COLO668 (cell line): Measurements from ENCODE around the gene FARS2.

ENCODE experiments used
- DNase-seq: peaks from one replicate; lab custom pipeline; 2025; ENCODE audit not compliant: unreplicated experiment; lab: John Stamatoyannopoulos, UW

The FARS2 gene

DNA sequence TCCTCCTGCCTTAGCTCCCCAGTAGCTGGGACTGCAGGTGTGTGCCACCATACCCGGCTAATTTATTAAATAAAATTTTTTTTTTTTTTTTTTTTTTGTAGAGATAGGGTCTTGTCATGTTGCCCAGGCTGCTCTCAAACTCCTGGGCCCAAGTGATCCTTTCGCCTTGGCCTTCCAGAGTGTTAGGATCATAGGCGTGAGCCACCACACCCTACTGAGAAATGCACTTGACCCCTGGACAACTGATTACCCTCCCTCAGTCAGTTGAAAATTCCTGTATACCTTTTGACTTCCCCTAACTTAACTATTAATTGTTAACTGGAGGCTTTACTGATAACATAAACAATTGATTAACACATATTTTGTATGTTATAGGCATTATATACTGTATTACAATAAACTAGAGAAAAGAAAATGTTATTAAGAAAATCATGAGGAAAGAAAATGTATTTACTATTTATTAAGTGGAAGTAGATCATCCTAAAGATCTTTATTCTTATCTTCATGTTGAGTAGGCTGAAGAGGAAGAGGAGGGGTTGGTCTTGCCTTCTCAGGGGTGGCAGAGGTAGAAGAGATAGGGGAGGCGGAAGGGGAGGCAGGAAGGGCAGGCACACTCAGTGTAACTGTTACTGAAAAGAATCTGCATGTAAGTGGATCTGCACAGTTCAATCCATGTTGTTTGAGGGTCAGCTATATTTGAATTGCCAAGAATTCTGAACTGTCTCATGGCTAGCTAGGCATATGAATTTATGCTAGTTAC is 104.3 kb downstream of the FARS2 start:
- no peak for DNase-seq

DNA sequence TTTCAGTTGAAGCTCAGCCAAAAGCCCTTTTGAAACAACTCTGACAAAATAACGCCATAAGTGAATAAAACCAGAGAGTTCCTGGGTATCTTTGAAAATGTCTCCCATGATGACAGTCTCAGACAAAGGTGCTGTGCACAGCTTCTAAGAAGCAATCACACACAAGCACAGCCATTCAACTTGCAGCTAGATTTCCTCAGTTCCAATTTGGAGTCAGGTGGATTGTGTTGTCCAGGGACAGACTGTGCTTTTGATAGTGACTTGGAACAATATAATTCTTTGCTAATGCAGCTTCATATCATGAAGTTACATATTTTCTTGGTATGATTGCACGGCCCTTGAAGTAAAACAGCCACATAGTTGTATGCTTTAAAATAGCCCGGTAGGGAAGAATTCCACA is 105.6 kb downstream of the FARS2 start:
- no peak for DNase-seq

DNA sequence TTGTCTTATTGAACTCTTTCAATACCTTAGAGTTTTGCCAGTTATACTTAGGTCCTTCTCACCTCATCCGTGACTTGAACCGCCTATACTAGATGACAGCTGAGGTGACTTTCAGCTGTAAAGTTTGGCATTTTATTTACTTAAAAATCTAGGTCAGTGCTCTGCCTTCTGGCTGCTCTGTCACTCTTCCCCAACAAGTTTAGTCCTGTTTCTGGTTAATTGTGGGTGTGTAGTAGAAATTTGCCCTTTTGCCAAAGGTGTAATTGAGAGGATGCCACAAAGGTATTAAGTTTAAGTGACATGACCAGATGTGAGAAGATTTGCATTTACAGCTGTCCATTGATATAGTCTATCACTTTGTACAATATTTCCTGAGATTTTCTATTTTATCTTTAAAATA is 106.2 kb downstream of the FARS2 start:
- no peak for DNase-seq

DNA sequence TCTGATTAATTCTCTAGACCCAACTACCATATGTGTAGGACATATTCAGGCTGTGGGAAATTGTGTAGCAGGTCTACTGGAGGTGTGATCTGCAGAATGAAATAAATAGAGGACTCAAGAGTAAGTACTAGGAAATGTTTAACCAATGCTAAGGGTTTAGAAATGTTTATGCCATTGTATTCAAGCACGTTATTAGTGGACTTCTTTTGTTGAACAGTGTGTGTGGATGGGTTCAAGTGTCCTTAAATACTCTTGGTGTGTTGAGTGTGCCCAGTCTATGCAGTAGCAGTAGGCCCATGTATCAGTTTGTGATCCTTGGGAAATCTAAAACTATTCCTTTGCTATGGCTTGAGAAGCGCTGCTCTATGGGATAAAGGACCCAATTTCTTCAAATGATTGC is 112.1 kb downstream of the FARS2 start:
- DNase-seq: no peak

DNA sequence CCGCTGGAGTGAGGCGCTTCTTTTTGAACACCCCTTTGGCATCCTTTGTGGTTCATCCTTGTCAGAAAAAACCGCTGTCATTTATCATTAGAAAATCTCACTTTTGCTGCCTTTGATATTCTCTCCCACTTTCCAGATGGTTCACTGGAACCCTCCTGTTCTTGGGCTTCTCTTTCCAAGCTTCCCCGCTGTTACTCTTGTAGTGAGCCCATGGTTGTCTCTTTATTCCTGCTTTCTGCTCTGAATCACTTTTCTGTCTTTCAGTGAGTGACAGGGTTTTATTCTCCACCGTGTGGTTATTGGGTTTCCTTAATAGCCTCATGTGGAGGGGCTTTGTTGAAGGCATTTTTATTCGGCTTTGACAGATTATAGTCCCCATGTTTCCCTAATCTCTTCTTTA is 117.0 kb downstream of the FARS2 start:
- DNase-seq: no peak

DNA sequence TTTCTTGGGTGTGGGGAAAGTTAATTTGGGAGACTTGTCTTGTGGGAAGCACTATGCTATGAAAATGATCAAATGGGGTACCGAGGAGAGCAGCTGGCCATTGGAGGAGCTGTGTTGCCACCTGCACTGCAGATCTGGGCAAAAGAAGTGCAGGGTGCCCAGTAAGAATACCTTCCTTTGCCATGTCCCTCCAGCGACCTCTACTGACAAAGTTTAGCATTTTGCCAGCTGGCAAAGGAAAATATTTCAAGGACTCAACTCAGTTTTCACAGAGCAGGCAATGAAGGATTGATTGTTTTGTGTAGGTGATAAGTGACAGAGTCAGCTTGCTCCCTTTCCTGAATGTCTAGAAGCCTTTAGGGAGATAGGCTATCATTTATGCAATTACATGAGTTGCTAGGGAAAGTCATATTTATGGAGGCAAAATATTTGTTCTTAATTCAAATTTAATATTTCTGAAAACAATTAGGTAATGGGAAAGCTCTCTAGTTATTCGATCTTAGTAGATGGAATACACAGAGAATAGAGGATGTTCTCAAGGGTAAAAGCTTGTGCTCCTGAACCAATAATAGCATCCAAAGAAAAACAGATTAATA is 118.4 kb downstream of the FARS2 start:
- peak; percentile 36 for DNase-seq

DNA sequence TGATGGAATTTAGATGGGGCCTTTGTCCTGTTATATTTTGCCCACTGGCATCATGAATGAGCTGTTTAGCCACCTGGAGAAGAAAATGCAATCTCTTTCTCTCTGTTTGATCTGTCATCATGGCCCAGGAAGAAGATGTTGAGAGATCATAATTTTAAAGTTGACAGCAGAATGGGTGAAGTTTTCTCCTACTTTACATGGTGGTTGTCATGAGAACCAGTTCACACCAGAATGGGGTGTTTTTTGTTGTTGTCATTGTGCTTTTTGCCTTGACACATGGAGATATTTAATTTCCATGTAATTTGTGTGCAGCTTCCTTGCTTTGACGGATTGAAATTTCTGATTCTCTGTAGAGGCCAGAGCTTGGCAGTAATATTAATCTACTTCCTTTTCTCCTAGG is 122.5 kb downstream of the FARS2 start:
- no peak for DNase-seq

DNA sequence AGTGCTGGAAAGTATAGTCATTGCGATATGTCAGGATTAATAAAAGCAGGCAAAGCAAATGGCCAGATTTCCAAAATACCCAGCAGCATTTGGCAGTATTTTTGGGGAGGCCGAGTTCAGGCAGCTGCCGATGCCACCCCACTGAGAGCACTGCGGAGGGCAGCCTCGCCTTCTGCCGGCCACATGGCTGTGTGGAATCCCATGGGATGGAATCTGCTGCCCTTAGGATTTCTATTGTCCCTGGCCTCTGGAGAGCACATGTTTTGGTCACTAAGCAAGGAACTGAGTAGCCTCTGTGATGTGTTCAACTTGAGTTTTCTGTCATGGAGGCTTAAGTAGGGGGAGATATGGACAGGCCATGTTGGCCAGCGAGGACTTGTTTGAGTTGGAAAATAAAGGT is 123.0 kb downstream of the FARS2 start:
- DNase-seq: no peak

DNA sequence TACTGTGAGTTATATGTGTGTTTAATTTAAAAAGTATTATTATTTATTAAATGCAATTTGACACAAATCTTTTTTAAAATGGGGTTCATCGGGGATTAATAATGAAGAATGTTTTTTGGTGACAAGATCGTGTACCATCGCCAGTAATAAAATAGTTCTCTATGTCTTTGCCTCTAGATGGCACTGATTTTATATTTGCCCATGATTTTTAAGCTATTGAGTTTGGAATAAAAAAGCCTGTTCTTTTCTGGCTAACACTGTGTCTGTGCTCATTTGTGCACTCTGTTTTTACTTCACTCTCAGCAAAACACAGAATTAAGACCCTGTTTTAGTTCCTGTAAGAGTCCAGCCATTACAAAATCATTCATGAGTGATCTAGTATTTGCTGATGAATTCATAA is 127.0 kb downstream of the FARS2 start:
- DNase-seq: no peak

DNA sequence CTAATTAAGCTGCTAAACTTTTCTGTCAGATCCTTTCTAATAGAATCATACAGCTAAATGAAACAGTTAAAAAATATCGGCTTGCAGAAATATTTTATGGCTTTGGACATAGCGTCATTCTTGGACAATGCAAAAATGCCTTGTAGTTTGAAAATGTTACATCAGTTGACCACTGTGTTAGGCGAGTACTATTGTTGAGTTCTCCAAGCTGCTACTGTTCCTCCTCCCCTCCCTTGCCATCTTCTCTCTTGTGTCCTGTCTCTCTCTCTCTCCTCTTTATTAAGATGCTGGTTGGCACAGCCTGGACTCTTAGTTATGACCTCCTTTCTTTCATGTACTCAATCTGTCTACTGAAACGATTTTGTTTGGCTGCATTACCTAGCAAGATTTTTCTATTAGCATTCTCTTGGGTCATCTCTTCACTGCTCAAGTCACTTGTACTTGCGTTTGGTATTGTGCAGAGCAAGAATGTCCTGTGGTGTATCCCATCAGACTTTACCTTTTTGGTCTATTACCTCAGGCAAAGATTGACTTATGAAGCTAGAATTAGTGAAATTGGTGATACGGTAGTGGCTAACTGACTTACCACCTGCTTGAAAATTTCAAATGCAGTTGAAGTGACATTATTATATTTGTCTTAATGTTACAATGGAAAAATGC is 127.9 kb downstream of the FARS2 start:
- DNase-seq: no peak

DNA sequence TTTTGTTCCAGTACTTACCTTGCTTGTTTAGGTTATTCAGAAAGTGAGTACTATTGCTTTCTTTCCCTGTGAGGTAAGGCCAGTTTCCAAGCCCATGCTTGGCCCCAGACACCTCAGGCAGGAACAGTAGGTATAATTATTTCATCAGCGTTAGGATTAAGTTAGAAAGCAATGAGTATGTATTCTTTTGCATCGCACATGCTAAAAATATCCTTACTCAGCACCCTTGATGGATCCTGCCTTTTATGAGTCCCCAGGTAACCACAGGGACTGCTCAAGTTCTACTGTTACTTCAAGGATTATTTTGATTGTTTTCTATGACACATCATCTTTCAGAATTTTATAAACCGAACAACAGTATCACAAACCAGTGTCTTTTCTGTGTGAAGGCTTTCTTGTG is 128.9 kb downstream of the FARS2 start:
- no peak for DNase-seq

DNA sequence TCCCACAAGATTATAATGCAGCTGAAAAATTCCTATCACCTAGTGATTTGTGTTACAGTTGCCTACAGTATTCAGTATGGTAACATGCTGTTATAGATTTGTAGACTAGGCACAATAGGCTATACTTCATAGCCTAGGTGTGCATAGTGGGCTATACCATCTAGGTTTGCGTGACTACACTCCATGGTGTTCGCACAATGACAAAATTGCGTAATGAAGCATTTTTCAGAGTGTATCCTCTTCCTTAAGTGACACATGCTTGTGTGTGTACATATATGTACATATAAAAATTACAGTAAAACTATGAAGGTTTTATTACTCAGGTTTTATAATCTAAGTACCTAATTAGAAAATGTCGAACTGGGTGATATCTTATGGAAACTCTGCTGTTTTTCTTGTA is 133.0 kb downstream of the FARS2 start:
- DNase-seq: no peak

DNA sequence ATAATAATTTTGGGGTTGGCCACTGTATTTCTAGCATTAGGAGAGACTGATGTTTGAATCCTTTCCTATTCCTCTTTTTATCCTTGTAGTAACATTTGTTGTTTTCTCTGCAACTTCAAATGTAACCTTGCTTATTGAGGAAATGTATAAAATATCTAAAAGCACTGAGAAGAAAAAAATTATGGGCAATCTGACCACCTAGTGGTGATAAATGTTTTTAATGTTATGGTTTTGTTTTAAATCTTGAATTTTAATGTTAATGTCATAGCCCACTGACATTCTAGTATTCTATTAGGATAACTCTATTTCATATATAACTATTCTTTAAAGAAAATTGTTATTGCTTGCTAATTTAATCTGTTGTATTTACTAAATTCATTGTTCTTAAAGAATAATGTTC is 134.4 kb downstream of the FARS2 start:
- no peak for DNase-seq

DNA sequence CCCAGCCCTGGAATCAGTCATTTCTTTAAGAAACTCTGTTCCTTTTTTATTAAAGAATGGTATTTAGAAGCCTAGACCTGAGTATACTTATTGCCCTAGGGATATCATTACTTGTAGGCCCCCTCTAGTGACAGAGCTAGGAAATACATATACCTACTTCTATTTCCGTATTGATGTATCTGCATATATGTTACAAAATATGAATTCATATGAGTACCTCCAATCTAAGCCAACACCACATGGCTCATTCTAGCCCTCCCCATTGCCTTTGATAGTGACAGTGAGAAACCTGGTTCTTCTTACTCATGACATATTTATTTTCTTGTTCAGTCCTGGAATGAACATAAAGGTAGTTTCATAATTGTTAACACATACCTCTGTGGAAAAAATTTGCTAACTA is 137.2 kb downstream of the FARS2 start:
- no peak for DNase-seq

DNA sequence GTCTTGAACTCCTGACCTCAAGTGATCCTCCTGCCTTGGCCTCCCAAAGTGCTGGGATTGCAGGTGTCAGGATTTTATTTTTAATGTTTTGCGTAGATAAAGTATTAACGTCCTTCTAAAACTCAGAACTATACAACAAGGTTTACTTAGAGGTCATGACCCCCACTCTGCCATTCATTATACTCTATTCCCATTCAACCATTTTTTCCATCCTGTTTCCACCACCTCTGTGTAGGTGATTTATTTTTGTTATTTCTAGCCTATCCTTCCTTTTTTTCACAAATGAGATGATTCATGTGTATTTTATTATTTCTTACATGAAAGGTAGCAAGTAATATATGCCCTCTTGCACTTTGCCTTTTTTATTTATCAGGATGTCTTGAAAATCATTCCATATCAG is 138.1 kb downstream of the FARS2 start:
- DNase-seq: no peak

DNA sequence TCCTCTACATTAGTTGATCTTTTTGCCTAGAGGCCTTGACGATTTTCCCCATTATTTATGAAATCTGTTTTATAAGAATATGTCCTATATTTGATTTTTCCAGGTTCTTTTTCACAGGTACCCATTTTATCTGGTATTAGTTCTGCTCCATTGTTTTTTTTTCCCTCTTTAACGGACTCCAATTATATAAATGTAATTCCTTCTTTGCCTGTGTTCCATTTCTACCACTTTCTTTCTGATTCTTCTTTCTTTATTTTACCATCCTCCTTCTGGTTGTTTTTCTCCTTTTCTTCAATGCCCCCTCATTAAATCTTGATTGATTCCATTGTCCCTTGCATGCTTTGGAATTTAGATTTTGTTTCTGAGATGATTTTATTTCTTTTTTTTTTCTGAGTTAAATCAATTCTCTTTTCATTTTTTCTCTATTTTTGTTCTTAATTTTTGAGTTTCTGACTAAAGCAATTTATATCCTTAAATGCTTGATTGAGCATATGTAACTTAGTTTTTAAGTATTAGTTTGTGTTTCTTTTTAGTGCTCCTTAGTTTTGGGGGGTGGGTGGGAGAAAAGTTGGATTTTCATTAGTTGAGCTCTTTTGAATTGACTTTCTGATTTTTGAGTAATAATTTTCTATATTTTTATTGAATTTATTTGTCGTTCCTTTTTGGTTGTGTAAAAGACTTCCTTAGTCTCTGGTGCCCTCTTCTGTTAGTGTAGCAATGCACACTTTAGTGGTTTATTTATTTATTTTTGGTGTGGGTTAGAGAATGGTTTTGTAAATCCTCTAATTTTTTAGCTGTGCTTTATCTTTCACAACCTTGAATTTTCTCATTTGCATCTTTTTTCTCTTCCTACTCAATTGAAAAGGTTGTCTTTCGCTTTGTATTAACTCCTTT is 140.8 kb downstream of the FARS2 start:
- no peak for DNase-seq

DNA sequence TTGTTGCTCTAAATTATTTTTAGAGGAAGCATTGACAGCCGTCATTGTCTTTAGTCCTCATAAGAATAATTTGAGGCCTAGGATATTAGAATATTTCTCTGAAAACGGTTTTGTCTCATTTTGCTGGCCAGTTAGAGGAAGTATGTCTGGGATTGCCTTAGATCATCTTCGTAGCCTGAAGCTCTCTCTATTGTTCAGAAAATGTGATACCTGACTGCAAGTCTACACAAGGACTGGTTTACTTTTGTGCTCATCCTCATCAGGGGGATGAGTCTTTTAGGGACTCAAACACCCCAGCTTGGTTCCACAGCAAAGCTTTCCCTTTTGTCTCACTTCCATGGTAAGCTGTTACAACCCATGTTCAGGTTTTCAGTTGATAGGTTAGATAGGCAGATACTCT is 141.8 kb downstream of the FARS2 start:
- DNase-seq: no peak

DNA sequence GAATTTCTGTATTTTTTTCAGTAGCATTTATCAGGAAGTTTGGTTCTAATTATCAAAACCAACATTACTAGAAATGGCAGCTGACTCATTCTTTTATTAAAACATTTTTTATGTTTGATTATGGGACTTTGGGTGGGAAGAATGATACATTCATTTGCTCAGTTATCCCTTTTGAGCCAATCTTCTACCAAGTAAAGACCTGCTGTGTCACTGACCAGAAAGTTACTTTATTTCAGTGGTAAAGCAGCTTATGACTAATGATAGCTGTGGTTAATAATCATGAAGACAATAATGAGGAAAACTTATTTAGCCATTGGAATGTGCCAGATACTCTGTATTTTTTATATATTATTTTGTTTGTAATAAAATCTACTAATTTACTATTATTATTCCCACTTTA is 142.3 kb downstream of the FARS2 start:
- no peak for DNase-seq

DNA sequence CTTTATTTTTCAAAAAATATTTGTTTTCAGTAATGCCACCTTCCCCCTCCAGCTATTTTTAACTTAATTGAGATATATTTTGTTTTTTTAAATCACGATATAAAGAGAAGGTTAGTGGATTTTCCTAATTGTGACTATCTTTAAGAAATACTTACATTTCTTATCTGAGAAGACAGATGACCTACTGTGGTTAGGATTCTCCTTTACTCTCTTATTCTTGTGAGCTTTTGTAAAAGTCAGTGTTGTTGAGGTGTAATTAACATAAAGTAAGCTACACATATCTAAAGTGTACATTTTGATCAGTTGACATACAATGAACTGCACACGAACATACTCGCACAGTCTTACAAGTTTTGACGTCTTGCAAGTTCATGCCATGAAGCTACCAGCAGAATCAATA is 144.7 kb downstream of the FARS2 start:
- no peak for DNase-seq

DNA sequence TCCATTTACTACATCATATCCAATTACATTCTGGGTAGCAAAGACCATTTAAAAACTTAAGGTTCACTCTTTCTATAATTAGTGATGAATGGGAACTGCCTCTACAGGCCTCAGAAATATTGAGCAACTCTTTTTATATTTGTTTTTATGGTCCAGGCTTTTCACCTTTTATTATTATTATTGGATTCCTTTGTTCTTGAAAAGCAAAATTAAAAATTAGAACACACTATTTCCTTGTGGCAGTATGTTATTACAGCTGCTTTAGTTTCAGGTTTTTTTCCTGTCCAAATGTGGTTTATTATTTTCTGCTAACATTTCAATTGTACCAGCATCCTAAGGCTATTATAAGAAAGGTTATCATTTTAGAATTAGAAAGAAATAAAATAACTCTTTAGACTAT is 150.1 kb downstream of the FARS2 start:
- DNase-seq: no peak

DNA sequence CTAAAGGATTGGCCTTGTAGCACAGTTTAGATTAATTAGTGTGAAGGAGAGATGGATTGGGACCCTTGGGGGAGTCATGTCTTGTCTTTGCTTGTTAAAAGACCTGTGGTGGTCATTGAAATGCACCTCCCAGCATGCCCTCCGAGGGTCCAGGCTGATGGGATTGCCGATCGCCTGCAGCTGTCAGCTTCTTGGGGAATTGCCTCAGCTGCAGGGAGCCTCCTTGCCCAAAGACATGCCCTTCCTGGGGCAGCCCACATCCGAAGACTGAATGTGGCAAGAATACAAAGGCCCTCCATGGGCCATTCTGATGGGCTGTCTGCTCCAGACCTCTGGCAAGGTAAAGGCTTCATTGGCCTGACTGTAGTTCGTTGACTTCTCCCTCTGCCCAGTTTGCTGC is 150.7 kb downstream of the FARS2 start:
- no peak for DNase-seq

DNA sequence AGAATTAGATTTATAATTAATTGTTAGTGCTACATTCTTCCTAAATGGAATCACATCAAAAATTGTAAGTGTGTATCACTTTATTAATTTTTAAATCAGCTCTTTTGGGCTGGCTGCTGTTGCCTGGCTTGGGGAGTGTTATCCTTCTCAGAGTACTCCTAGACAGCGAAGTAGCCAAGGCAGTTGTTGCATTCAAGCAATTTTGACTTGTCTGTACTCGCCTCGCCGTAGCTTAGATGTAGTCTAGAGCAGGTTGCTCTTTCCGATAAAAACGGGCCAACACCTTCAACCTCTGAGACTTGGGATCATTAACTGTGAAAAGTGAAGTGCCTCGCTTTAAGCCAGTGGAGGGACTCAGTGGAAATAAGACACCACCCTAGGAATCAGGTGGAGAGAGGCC is 151.3 kb downstream of the FARS2 start:
- no peak for DNase-seq
